Mesenchymal stem cell (in vitro differentiated cells and primary cell): Measurements from ENCODE around the gene PHF2. TPM values are rescaled to one million over a fixed set of nuclear protein-coding genes. Genes with fewer than 3 reads are reported as not detected.

Experiments
- DNase-seq: peaks from one replicate; pipeline ENCODE4 v3.0.0-alpha.2; 2013
- H2AFZ ChIP-seq: one replicate; pipeline ENCODE4 v1.6.1; 2013; ENCODE audit warnings: low read depth, mild to moderate bottlenecking, control low read depth, inconsistent platforms, low read length, moderate library complexity
- H2AK5ac ChIP-seq: 2 replicates; pipeline ENCODE4 v1.6.1; 2013; ENCODE audit warnings: low read length, moderate library complexity, mild to moderate bottlenecking, inconsistent platforms; ENCODE audit not compliant: severe bottlenecking
- H2BK120ac ChIP-seq: one replicate; pipeline ENCODE4 v1.6.1; 2013; ENCODE audit warnings: low read depth, mild to moderate bottlenecking, inconsistent platforms, low read length, moderate library complexity
- H2BK12ac ChIP-seq, 2 experiments: one replicate each; pipeline ENCODE4 v1.6.1; 2013; ENCODE audit warnings: inconsistent platforms in 2 of 2, low read length in 2 of 2, mild to moderate bottlenecking in 2 of 2, moderate library complexity in 2 of 2, control low read depth in 1 of 2
- H2BK15ac ChIP-seq: one replicate; pipeline ENCODE4 v1.6.1; 2013; ENCODE audit warnings: mild to moderate bottlenecking, low read depth, inconsistent platforms; ENCODE audit not compliant: poor library complexity, severe bottlenecking
- H2BK5ac ChIP-seq: 2 replicates; pipeline ENCODE4 v1.6.1; 2013; ENCODE audit warnings: low read depth, mild to moderate bottlenecking, low read length, control low read depth, inconsistent platforms; ENCODE audit not compliant: poor library complexity, severe bottlenecking
- H3K14ac ChIP-seq, 2 experiments: one replicate each; pipeline ENCODE4 v1.6.1; 2013; ENCODE audit warnings: inconsistent platforms in 2 of 2, low read length in 2 of 2, control low read depth in 1 of 2, mild to moderate bottlenecking in 1 of 2, moderate library complexity in 1 of 2
- H3K18ac ChIP-seq, 2 experiments: one replicate each; pipeline ENCODE4 v1.6.1; 2013; ENCODE audit warnings: inconsistent platforms in 2 of 2, low read length in 2 of 2, control low read depth in 1 of 2, low read depth in 1 of 2, mild to moderate bottlenecking in 1 of 2
- H3K23ac ChIP-seq, 2 experiments: one replicate each; pipeline ENCODE4 v1.6.1; 2013; ENCODE audit warnings: inconsistent platforms in 2 of 2, low read length in 2 of 2, mild to moderate bottlenecking in 2 of 2, moderate library complexity in 2 of 2, control low read depth in 1 of 2
- H3K27ac ChIP-seq: 2 replicates; pipeline ENCODE4 v1.5.1; 2013; ENCODE audit warnings: mild to moderate bottlenecking, moderate library complexity, low read length, control low read depth, inconsistent platforms; ENCODE audit not compliant: poor library complexity, severe bottlenecking
- H3K27me3 ChIP-seq, 2 experiments: 2 replicates each; pipeline versions ENCODE4 v1.6.1 to v1.7.0; 2013; ENCODE audit warnings: low read length in 2 of 2, mild to moderate bottlenecking in 2 of 2, moderate library complexity in 2 of 2, control low read depth in 1 of 2, inconsistent platforms in 1 of 2; ENCODE audit not compliant: control insufficient read depth in 1 of 2, insufficient read depth in 1 of 2
- H3K36me3 ChIP-seq, 2 experiments: 2 replicates each; pipeline versions ENCODE4 v1.6.1 to v1.7.0; 2013; ENCODE audit warnings: low read length in 2 of 2, control low read depth in 1 of 2, inconsistent platforms in 1 of 2, low read depth in 1 of 2, mild to moderate bottlenecking in 1 of 2; ENCODE audit not compliant: insufficient read depth in 2 of 2, control insufficient read depth in 1 of 2
- H3K4ac ChIP-seq, 2 experiments: one replicate each; pipeline ENCODE4 v1.6.1; 2013; ENCODE audit warnings: inconsistent platforms in 2 of 2, low read length in 2 of 2, mild to moderate bottlenecking in 2 of 2, moderate library complexity in 2 of 2, control low read depth in 1 of 2, low read depth in 1 of 2
- H3K4me1 ChIP-seq: 2 replicates; pipeline ENCODE4 v1.6.1; 2013; ENCODE audit warnings: low read depth, low read length, control low read depth; ENCODE audit not compliant: control insufficient read depth, insufficient read depth
- H3K4me2 ChIP-seq: 2 replicates; pipeline ENCODE4 v1.6.1; 2013; ENCODE audit warnings: low read length, mild to moderate bottlenecking, inconsistent platforms; ENCODE audit not compliant: poor library complexity, severe bottlenecking
- H3K4me3 ChIP-seq, 2 experiments: 2 replicates each; pipeline versions ENCODE4 v1.5.1 to v1.7.0; 2013; ENCODE audit warnings: low read length in 2 of 2, mild to moderate bottlenecking in 2 of 2, control low read depth in 1 of 2, low read depth in 1 of 2; ENCODE audit not compliant: insufficient read depth in 1 of 2
- H3K79me1 ChIP-seq: replicated peaks from 2 replicates; pipeline ENCODE4 v1.6.1; 2013; ENCODE audit warnings: mild to moderate bottlenecking, control low read depth, low read length, inconsistent platforms; ENCODE audit not compliant: poor library complexity, severe bottlenecking
- H3K9ac ChIP-seq: 2 replicates; pipeline ENCODE4 v1.7.0; 2013; ENCODE audit warnings: mild to moderate bottlenecking, low read length, moderate library complexity
- H3K9me3 ChIP-seq: 2 replicates; pipeline ENCODE4 v1.7.0; 2013; ENCODE audit warnings: mild to moderate bottlenecking, low read length; ENCODE audit not compliant: control insufficient read depth
- H4K8ac ChIP-seq: one replicate; pipeline ENCODE4 v1.6.1; 2013; ENCODE audit warnings: inconsistent platforms, mild to moderate bottlenecking, low read length, moderate library complexity
- H4K91ac ChIP-seq: one replicate; pipeline ENCODE4 v1.6.1; 2013; ENCODE audit warnings: mild to moderate bottlenecking, low read length, inconsistent platforms
- WGBS: methylation state at CpG from one replicate; pipeline ENCODE4 v1.1.7; 2013; ENCODE audit warnings: mixed read lengths; 5-methylcytosine and 5-hydroxymethylcytosine counted together
- polyA plus RNA-seq, 2 experiments: library from polyadenylated mRNA; stranded (reverse); fragments of 200-250 nt; gene quantifications; one replicate each; pipeline ENCODE4 v1.2.3, GENCODE V29; 2013

Gene PHF2
- 13.5 TPM for polyA plus RNA-seq (2013, experiment 1 of 2)
- 13.2 TPM for polyA plus RNA-seq (2013, experiment 2 of 2)

GRCh38 chr9:93576258-93577077 lies at the start of gene PHF2:
TSS of gene PHF2 (plus strand) at chr9:93576584. CDS start at chr9:93576774, 190 bp downstream.
- Histone ChIP-seq H4K91ac (peak within 1 kb of the TSS; percentile 98), H3K14ac (peak within 1 kb of the TSS; percentile 43 to 99), H3K79me1 (peaks cover 31% of the 10 kb centered on the region), H4K8ac (peak within 1 kb of the TSS; percentile 98), H3K23ac (peak within 1 kb of the TSS in 1 of 2 experiments; percentile 68), H2AK5ac (no peak within 1 kb of the TSS), H3K4me1 (peaks cover 27% of the 10 kb centered on the region), H2BK120ac (peak within 1 kb of the TSS; percentile 73), H3K27me3 (no peaks in the 10 kb centered on the region), H3K9ac (peak within 1 kb of the TSS; percentile 92), H2AFZ (peak within 1 kb of the TSS; percentile 73), H3K9me3 (no peaks in the 10 kb centered on the region), H3K4me3 (peak within 1 kb of the TSS; percentile 91 to 92), H3K36me3 (peaks cover 0 to 11% of the 10 kb centered on the region in 2 experiments), H2BK15ac (peak within 1 kb of the TSS; percentile 45), H3K18ac (peak within 1 kb of the TSS; percentile 96 to 97), H3K4ac (peak within 1 kb of the TSS; percentile 95 to 97), H3K27ac (no peak within 1 kb of the TSS), H2BK12ac (peak within 1 kb of the TSS; percentile 15 to 39), H2BK5ac (peak within 1 kb of the TSS; percentile 59), H3K4me2 (peak within 1 kb of the TSS; percentile 95)
- peak; percentile 21 for DNase-seq
- WGBS = under 1% methylated on average over 47 of the region's 140 CpGs

- Histone ChIP-seq H3K79me1 (peaks cover 32% of the 10 kb centered on the region), H3K4me3 (no peak overlapping the region), H3K9ac (no peak overlapping the region), H2BK15ac (no peak overlapping the region), H3K23ac (no peak overlapping the region), H2AK5ac (no peak overlapping the region), H2BK12ac (no peak overlapping the region), H4K91ac (no peak overlapping the region), H3K27ac (no peak overlapping the region), H3K18ac (no peak overlapping the region), H4K8ac (no peak overlapping the region), H3K27me3 (no peaks in the 10 kb centered on the region), H3K4me1 (peaks cover 2% of the 10 kb centered on the region), H3K36me3 (peaks cover 28 to 96% of the 10 kb centered on the region in 2 experiments), H3K9me3 (no peaks in the 10 kb centered on the region), H2BK5ac (no peak overlapping the region), H3K14ac (no peak overlapping the region), H3K4ac (no peak overlapping the region), H2BK120ac (no peak overlapping the region), H3K4me2 (no peak overlapping the region), H2AFZ (no peak overlapping the region)
- WGBS = 93% methylated on average over 2 of the region's 3 CpGs
- no peak for DNase-seq
These were observed 45.0 kb upstream of the PHF2 start for GRCh38 chr9:93531374-93531773.

GRCh38 chr9:93532141-93532540 lies 44.2 kb upstream of the PHF2 start:
- Histone ChIP-seq H2BK120ac (no peak overlapping the region), H3K9me3 (no peaks in the 10 kb centered on the region), H3K9ac (no peak overlapping the region), H2BK12ac (no peak overlapping the region), H3K18ac (no peak overlapping the region), H4K8ac (no peak overlapping the region), H2AFZ (no peak overlapping the region), H3K4ac (no peak overlapping the region), H3K4me1 (peaks cover 5% of the 10 kb centered on the region), H2AK5ac (no peak overlapping the region), H3K27me3 (no peaks in the 10 kb centered on the region), H3K79me1 (peaks cover 30% of the 10 kb centered on the region), H3K4me3 (no peak overlapping the region), H3K23ac (no peak overlapping the region), H3K14ac (no peak overlapping the region), H3K4me2 (no peak overlapping the region), H2BK5ac (no peak overlapping the region), H4K91ac (no peak overlapping the region), H3K27ac (no peak overlapping the region), H3K36me3 (peaks cover 28 to 95% of the 10 kb centered on the region in 2 experiments), H2BK15ac (no peak overlapping the region)
- DNase-seq = no peak
- 92% methylated on average over 8 of the region's 8 CpGs for WGBS

- no peak for DNase-seq
- Histone ChIP-seq H3K9me3 (no peaks in the 10 kb centered on the region), H3K4me1 (peaks cover 7% of the 10 kb centered on the region), H3K14ac (no peak overlapping the region), H3K36me3 (peaks cover 26 to 94% of the 10 kb centered on the region in 2 experiments), H3K18ac (no peak overlapping the region), H3K27ac (no peak overlapping the region), H2BK120ac (no peak overlapping the region), H4K91ac (no peak overlapping the region), H3K4me3 (no peak overlapping the region), H3K4me2 (no peak overlapping the region), H2AK5ac (no peak overlapping the region), H2BK5ac (no peak overlapping the region), H3K23ac (no peak overlapping the region), H2BK15ac (no peak overlapping the region), H3K27me3 (no peaks in the 10 kb centered on the region), H3K4ac (no peak overlapping the region), H3K9ac (no peak overlapping the region), H3K79me1 (peaks cover 31% of the 10 kb centered on the region), H4K8ac (peak overlapping the region; percentile 35), H2BK12ac (no peak overlapping the region), H2AFZ (no peak overlapping the region)
- 87% methylated on average over 8 of the region's 8 CpGs for WGBS
These were observed 42.5 kb upstream of the PHF2 start for GRCh38 chr9:93533863-93534262.
